LNCaP clone FGC (cell line): ENCODE measurements around the gene UGGT2.

Source experiments
- DNase-seq: peaks from one replicate; pipeline ENCODE4 v3.0.0-alpha.2; 2011; ENCODE audit warnings: low read depth
- H3K4me3 ChIP-seq: 2 replicates; pipeline ENCODE4 v1.5.1; 2011; ENCODE audit warnings: mild to moderate bottlenecking, low read depth, low read length, control low read depth
- TF ChIP-seq, protein P1 (sequence below): IDR thresholded peaks from 2 replicates; pipeline ENCODE4 v1.5.1; 2012; ENCODE audit warnings: mild to moderate bottlenecking; ENCODE audit not compliant: control insufficient read depth, insufficient read depth; ENCODE audit errors: extremely low read depth

UGGT2 gene

DNA sequence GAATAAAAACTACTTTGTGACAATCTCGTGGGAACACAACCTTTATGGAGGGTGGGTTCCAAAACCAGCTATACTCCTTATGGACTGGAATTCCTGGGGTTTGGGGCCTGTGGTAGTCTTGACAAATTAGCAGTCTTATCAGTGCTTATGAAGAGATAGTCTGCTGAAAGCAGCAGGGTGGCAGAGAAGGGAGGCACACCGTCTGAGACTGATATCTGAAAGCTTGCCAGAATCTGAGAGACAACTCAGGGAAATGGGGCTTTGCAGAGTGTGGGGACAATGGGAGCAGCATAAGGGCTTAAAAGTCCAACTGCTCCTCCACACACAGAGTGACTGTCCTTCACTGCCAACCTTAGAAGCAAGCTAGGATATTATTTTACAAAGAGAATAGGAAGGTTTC, 95.9 kb downstream of the UGGT2 start:
- TF ChIP-seq, protein P1, sequence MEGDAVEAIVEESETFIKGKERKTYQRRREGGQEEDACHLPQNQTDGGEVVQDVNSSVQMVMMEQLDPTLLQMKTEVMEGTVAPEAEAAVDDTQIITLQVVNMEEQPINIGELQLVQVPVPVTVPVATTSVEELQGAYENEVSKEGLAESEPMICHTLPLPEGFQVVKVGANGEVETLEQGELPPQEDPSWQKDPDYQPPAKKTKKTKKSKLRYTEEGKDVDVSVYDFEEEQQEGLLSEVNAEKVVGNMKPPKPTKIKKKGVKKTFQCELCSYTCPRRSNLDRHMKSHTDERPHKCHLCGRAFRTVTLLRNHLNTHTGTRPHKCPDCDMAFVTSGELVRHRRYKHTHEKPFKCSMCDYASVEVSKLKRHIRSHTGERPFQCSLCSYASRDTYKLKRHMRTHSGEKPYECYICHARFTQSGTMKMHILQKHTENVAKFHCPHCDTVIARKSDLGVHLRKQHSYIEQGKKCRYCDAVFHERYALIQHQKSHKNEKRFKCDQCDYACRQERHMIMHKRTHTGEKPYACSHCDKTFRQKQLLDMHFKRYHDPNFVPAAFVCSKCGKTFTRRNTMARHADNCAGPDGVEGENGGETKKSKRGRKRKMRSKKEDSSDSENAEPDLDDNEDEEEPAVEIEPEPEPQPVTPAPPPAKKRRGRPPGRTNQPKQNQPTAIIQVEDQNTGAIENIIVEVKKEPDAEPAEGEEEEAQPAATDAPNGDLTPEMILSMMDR, result no peak

DNA sequence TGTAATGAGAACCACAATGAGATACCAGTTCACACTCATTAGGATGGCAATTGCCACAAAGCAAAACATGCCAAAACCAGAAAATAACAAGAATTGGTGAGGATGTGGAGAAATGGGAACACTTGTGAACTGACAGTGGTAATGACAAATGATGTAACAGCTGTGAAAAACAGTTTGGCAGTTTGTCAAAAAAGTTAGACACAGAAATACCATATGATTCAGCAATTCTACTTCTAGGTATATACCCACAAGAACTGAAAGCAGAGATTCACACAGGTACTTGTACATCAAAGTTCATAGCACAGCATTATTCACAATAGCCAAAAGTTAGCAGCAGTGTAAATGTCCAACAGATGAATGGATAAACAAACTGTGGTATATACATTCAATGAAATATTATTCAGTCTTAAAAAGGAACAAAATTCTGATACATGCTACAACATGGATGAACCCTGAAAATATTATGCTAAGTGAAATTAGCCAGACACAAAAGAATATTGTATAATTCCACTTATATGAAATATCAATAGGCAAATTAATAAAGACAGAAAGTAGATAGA, 96.5 kb downstream of the UGGT2 start:
- DNase-seq, result no peak
- no peak overlapping the region for H3K4me3 ChIP-seq
- TF ChIP-seq, protein P1, result no peak

More for the DNA sequence above, 95.9 kb downstream of the UGGT2 start:
- DNase-seq, result no peak
- no peak overlapping the region for H3K4me3 ChIP-seq

DNA sequence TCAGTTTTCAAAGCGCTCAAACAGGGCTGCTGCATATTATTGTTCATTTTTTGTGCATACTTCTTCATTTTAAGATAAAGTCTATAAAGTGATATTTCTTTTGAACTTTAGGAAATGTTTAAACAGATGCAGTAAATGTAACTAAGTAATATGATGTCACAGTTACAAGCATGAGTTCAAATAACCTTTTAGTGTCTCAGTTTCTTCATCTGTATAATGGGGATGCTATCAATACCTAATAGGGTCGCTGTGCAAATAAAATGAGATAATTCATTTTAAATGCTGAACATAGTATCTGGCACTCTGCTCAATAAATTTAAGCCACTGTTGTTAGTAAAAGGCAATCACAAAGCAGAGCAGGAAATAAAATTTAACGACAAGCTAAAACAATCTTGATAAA, 97.5 kb downstream of the UGGT2 start:
- TF ChIP-seq, protein P1, result no peak
- no peak overlapping the region for H3K4me3 ChIP-seq
- no peak for DNase-seq

DNA sequence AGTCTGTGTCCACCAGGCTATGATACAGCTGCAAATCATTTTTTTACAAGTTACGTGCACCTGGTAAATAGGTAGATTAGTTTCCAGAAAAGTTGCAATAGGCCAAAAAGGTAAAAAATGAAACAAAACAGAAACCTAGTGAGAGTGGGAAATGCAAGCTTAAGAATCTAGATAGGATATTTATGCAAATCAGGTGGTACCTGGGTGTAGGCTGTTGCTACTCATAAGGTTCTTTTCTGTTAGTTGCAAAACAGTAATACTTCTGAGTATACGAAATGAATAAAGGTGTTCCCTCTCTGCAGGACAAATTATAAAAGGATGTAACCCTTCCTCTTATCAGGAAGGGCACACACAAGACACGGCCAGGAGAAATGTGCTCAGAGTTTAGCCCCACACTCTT, 97.9 kb downstream of the UGGT2 start:
- no peak for DNase-seq
- H3K4me3 ChIP-seq, result no peak overlapping the region
- TF ChIP-seq, protein P1, result no peak

DNA sequence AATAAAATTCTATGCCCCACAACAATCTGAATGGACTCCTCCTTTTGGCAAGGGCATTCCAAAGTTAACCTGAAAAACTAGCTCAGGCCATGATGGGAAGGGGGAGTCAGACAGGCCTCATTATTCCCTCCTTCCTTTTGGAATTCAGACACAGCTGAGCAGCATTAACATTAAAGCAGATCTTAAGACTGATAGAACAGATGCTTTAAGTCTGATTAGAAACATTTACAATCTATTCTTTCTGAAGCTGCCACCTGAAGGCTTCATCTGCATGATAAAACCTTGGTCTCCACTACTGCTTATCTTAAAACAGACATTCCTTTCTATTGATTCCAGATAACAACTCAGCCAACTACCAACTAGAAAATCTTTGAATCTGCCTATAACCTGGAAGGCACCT, 98.9 kb downstream of the UGGT2 start:
- no peak for DNase-seq
- TF ChIP-seq, protein P1, result no peak
- no peak overlapping the region for H3K4me3 ChIP-seq

DNA sequence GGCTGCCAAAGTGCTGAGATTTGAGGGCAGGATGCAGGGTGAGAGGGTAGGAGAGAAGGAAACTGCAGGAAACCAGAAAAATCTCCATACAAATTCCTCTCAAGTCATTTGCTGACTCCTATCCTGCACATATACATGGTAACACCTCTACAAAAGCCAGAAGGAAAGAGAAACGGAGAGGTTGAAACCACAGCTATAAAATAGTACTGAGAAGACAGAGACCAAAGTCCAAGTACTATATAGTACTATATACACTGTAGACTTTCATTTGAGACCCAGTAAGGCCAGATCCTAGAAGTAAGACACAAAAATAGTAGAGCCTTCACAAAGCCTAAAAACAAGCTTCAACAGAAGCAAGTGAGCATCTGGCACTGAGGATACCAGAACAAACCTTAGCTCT, 103.1 kb downstream of the UGGT2 start:
- no peak overlapping the region for H3K4me3 ChIP-seq
- TF ChIP-seq, protein P1, result no peak
- DNase-seq, result no peak

DNA sequence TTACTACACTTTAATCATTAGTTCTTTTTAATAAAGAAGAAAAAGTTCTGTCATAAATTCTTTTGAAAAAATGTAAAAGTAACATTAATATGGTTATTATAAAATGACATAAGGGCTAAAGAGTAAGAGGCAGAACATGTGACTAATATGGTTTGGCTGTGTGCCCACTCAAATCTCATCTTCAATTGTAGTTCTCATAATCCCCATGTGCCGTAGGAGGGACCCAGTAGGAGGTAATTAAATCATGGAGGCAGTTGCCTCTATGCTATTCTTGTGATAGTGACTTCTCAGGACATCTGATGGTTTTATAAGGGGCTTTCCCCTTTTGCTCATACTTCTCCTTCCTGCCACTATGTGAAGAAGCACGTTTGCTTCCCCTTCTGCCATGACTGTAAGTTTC, 104.5 kb downstream of the UGGT2 start:
- H3K4me3 ChIP-seq, result no peak overlapping the region
- DNase-seq, result no peak
- TF ChIP-seq, protein P1, result no peak
